Endothelial cell of umbilical vein (primary cell): ENCODE data around the gene CNNM4.

Source experiments
- EZH2 ChIP-seq: IDR thresholded peaks from 2 replicates; pipeline ENCODE4 v1.6.1; 2012; ENCODE audit warnings: borderline replicate concordance, low read depth, mild to moderate bottlenecking, moderate library complexity, low read length, inconsistent platforms; ENCODE audit not compliant: severe bottlenecking
- GATA2 ChIP-seq: IDR thresholded peaks from 2 replicates; pipeline ENCODE4 v1.7.0; 2011; ENCODE audit warnings: low read depth, mild to moderate bottlenecking, moderate library complexity, mixed read lengths, low read length; ENCODE audit not compliant: insufficient read length, insufficient read depth
- TF ChIP-seq, protein P1 (sequence below), 2 donors: IDR thresholded peaks; 1 replicate in 1 of 2; 2 replicates in 1 of 2; pipeline ENCODE4 v1.5.1; 2011; ENCODE audit warnings: low read length in 2 of 2, mild to moderate bottlenecking in 2 of 2, moderate library complexity in 2 of 2, control low read depth in 1 of 2, inconsistent platforms in 1 of 2, low read depth in 1 of 2; ENCODE audit not compliant: insufficient read depth in 1 of 2; ENCODE audit errors: extremely low read depth in 1 of 2
- TF ChIP-seq, protein P2 (sequence below): IDR thresholded peaks from 2 replicates; pipeline ENCODE4 v1.6.1; 2011; ENCODE audit not compliant: insufficient read depth, insufficient read length

DNA sequence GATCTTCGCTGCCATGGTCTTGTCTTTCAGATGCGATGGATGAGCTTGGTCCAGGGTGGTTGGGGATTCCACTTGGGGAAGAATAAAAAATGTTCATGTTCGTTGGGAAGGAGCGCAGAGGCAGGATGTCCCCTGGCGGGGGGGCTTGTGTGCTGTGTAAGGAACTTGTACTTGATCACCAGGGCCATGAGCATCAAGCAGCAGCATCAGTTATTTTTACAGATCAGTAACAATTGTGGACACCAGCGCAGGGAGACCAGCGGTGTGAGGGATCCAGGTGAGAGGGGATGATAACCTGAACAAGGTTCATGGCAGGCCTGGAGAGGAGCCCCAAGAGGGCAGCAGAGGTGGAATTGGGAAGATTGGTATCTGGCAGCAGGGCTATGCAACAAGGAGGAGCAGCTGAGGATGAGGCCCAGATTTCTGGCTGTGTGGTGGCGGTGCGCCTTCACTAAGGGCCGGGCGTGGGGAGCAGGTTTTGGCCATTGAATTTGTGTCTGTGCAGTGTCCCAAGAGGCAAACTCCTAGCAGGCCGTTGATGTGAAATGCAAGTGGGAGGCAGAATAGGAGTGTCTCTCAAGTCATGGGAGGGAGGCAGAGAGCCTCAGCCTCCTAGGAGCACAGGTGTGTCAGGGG, 59.3 kb downstream of the CNNM4 start:
- TF ChIP-seq, protein P1, sequence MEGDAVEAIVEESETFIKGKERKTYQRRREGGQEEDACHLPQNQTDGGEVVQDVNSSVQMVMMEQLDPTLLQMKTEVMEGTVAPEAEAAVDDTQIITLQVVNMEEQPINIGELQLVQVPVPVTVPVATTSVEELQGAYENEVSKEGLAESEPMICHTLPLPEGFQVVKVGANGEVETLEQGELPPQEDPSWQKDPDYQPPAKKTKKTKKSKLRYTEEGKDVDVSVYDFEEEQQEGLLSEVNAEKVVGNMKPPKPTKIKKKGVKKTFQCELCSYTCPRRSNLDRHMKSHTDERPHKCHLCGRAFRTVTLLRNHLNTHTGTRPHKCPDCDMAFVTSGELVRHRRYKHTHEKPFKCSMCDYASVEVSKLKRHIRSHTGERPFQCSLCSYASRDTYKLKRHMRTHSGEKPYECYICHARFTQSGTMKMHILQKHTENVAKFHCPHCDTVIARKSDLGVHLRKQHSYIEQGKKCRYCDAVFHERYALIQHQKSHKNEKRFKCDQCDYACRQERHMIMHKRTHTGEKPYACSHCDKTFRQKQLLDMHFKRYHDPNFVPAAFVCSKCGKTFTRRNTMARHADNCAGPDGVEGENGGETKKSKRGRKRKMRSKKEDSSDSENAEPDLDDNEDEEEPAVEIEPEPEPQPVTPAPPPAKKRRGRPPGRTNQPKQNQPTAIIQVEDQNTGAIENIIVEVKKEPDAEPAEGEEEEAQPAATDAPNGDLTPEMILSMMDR (IDR thresholded peaks at IDR 0.05; ENCODE audit: extremely low read depth in 1 of 2, insufficient read depth in 1 of 2, low read depth in 1 of 2, low read length in 2 of 2): no peak
- TF ChIP-seq EZH2 (no peak), GATA2 (no peak)
- TF ChIP-seq, protein P2, sequence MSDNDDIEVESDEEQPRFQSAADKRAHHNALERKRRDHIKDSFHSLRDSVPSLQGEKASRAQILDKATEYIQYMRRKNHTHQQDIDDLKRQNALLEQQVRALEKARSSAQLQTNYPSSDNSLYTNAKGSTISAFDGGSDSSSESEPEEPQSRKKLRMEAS: no peak
